HCT116 (cell line): ENCODE results near the gene CALU.

Experiments used
- CEBPB ChIP-seq: IDR thresholded peaks from 2 replicates; pipeline ENCODE4 v1.6.1; 2012; ENCODE audit warnings: low read depth
- CTCF ChIP-seq, 3 experiments: fragments of 200-600 bp in 1 of 3; sonication (generic) in 1 of 3; IDR thresholded peaks in 2 of 3; conservative IDR thresholded peaks in 1 of 3; 2 replicates each; pipeline ENCODE4 v1.5.1; 2012 to 2017; ENCODE audit warnings: low read depth in 2 of 3, low read length in 2 of 3, antibody characterized with exemption in 1 of 3, borderline replicate concordance in 1 of 3, control low read depth in 1 of 3, mild to moderate bottlenecking in 1 of 3, mixed read lengths in 1 of 3, mixed run types in 1 of 3, moderate library complexity in 1 of 3; ENCODE audit not compliant: insufficient read depth in 1 of 3
- ELF1 ChIP-seq: IDR thresholded peaks from 2 replicates; pipeline ENCODE4 v1.6.1; 2012; ENCODE audit warnings: low read depth, borderline replicate concordance
- FOSL1 ChIP-seq: IDR thresholded peaks from 2 replicates; pipeline ENCODE4 v1.6.1; 2012; ENCODE audit warnings: low read depth
- JUND ChIP-seq: IDR thresholded peaks from 2 replicates; pipeline ENCODE4 v1.6.1; 2012
- POLR2A ChIP-seq: IDR thresholded peaks from 2 replicates; pipeline ENCODE4 v1.7.0; 2011; ENCODE audit warnings: borderline replicate concordance; ENCODE audit not compliant: insufficient read depth, insufficient read length; ENCODE audit errors: extremely low read depth
- POLR2AphosphoS5 ChIP-seq: IDR thresholded peaks from 2 replicates; pipeline ENCODE4 v1.6.1; 2011; ENCODE audit warnings: mild to moderate bottlenecking, low read depth, low read length, moderate library complexity
- RAD21 ChIP-seq: IDR thresholded peaks from 2 replicates; pipeline ENCODE4 v1.6.1; 2012; ENCODE audit warnings: low read depth, mild to moderate bottlenecking
- REST ChIP-seq: IDR thresholded peaks from 2 replicates; pipeline ENCODE4 v1.6.1; 2012; ENCODE audit warnings: low read depth
- SP1 ChIP-seq: IDR thresholded peaks from 2 replicates; pipeline ENCODE4 v1.6.1; 2012; ENCODE audit warnings: low read depth
- TCF7L2 ChIP-seq: IDR thresholded peaks from 2 replicates; pipeline ENCODE4 v1.7.0; 2011; ENCODE audit warnings: borderline replicate concordance, inconsistent platforms; ENCODE audit not compliant: insufficient read depth, insufficient read length; ENCODE audit errors: extremely low read depth
- YY1 ChIP-seq: IDR thresholded peaks from 2 replicates; pipeline ENCODE4 v1.6.1; 2011; ENCODE audit warnings: low read length, low read depth, moderate library complexity, mild to moderate bottlenecking; ENCODE audit not compliant: insufficient replicate concordance; ENCODE audit errors: extremely low read depth
- ZBTB33 ChIP-seq: IDR thresholded peaks from 2 replicates; pipeline ENCODE4 v1.6.1; 2011; ENCODE audit warnings: mild to moderate bottlenecking, low read length, moderate library complexity; ENCODE audit not compliant: insufficient replicate concordance; ENCODE audit errors: extremely low read depth

GRCh38 chr7:128805225-128805624 is 66.1 kb downstream of the CALU start:
- TF ChIP-seq CTCF (IDR thresholded peaks at IDR 0.05 in 2 of 3, conservative IDR thresholded peaks at IDR 0.05 in 1 of 3; ENCODE audit: borderline replicate concordance in 1 of 3, insufficient read depth in 1 of 3, low read depth in 2 of 3, low read length in 2 of 3) (no peak), FOSL1 (no peak), RAD21 (no peak), JUND (no peak), POLR2A (no peak), REST (no peak), TCF7L2 (no peak), ELF1 (no peak), SP1 (no peak), ZBTB33 (no peak), CEBPB (no peak), YY1 (no peak), POLR2AphosphoS5 (no peak)
